GM12878 (cell line): ENCODE measurements around the gene MMP19. TPM values are rescaled to one million over a fixed set of nuclear protein-coding genes. Genes with fewer than 3 reads are reported as not detected.

Experiments used
- ATAC-seq: fragments of 200-7000 bp; cut with Tn5 transposase; 3 replicates; pipeline ENCODE4 v1.9.1; 2020; ENCODE audit warnings: mild to moderate bottlenecking, moderate library complexity
- BruUV-seq: library from RNA; stranded (reverse); fragments of 400-500 nt; replicated peaks from 2 replicates; lab custom pipeline; 2021; lab: Mats Ljungman, UMichigan
- CTCF ChIA-PET: fragments of 300-600 bp; sonication (Branson Sonifier 250); formaldehyde crosslinking; extraction: SDS; loops from one replicate; lab custom pipeline; 2021; ENCODE audit warnings: inconsistent platforms; lab: Yijun Ruan, JAX
- POLR2A ChIA-PET: fragments of 350-600 bp; formaldehyde crosslinking; extraction: SDS; loops from one replicate; lab custom pipeline; 2021; ENCODE audit warnings: inconsistent platforms; lab: Charles Lee
- RAD21 ChIA-PET: fragments of 300-600 bp; sonication (Branson Sonifier 250); formaldehyde crosslinking; loops from one replicate; lab custom pipeline; 2023; ENCODE audit warnings: antibody characterized with exemption; ENCODE audit not compliant: unreplicated experiment; lab: Charles Lee
- SMC1A ChIA-PET: fragments of 300-600 bp; sonication (Branson Sonifier 250); formaldehyde crosslinking; loops from one replicate; lab custom pipeline; 2023; ENCODE audit not compliant: unreplicated experiment, uncharacterized antibody; lab: Charles Lee
- DNase-seq: peaks from one replicate; pipeline ENCODE4 v3.0.0-alpha.2; 2011; ENCODE audit warnings: low read depth, low spot score
- FAIRE-seq: peaks from 3 replicates; lab custom pipeline; 2011; peaks lifted over from hg19 to GRCh38; lab: Jason Lieb, UNC
- H2AFZ ChIP-seq: 2 replicates; pipeline ENCODE4 v1.6.0; 2011; ENCODE audit warnings: low read depth, low read length, control low read depth; ENCODE audit not compliant: control insufficient read depth
- H3K27ac ChIP-seq: 2 replicates; pipeline ENCODE4 v1.5.1; 2011; ENCODE audit warnings: control low read depth; ENCODE audit not compliant: control insufficient read depth, insufficient read depth
- H3K27me3 ChIP-seq, 2 experiments: replicated peaks in 1 of 2; 2 replicates each; pipeline versions ENCODE4 v1.6.0 to v1.6.1; 2011; ENCODE audit warnings: low read length in 1 of 2; ENCODE audit not compliant: control insufficient read depth in 2 of 2, insufficient read depth in 2 of 2
- H3K36me3 ChIP-seq, 2 experiments: 2 replicates each; pipeline ENCODE4 v1.5.1; 2011; ENCODE audit warnings: low read length in 1 of 2; ENCODE audit not compliant: control insufficient read depth in 2 of 2, insufficient read depth in 2 of 2
- H3K4me1 ChIP-seq: 2 replicates; pipeline ENCODE4 v1.6.1; 2011; ENCODE audit warnings: mild to moderate bottlenecking, low read length, moderate library complexity, mixed read lengths; ENCODE audit not compliant: control insufficient read depth, insufficient read depth
- H3K4me2 ChIP-seq: 2 replicates; pipeline ENCODE4 v1.6.0; 2011; ENCODE audit warnings: control low read depth; ENCODE audit not compliant: control insufficient read depth, insufficient read depth
- H3K4me3 ChIP-seq: fragments of 200-600 bp; sonication (generic); 2 replicates; pipeline ENCODE4 v1.5.1; 2016
- H3K79me2 ChIP-seq: 2 replicates; pipeline ENCODE4 v1.6.0; 2011; ENCODE audit warnings: low read length; ENCODE audit not compliant: control insufficient read depth, insufficient read depth
- H3K9ac ChIP-seq: 2 replicates; pipeline ENCODE4 v1.8.0; 2011; ENCODE audit warnings: low read length, control low read depth, mixed read lengths; ENCODE audit not compliant: control insufficient read depth, insufficient read depth
- H3K9me3 ChIP-seq: replicated peaks from 3 replicates; pipeline ENCODE4 v1.5.1; 2011; ENCODE audit warnings: mild to moderate bottlenecking, low read length; ENCODE audit not compliant: control insufficient read depth, insufficient read depth
- H4K20me1 ChIP-seq: 2 replicates; pipeline ENCODE4 v1.6.0; 2011; ENCODE audit not compliant: control insufficient read depth, insufficient read depth
- BCL3 ChIP-seq: IDR thresholded peaks from 2 replicates; pipeline ENCODE4 v1.6.1; 2011; ENCODE audit warnings: borderline replicate concordance, low read depth, mild to moderate bottlenecking, moderate library complexity, low read length; ENCODE audit not compliant: insufficient read depth, poor library complexity, severe bottlenecking
- CEBPZ ChIP-seq: fragments of 150-350 bp; IDR thresholded peaks from 2 replicates; pipeline ENCODE4 v1.6.1; 2016; ENCODE audit warnings: low read depth, low read length
- CHD4 ChIP-seq: fragments of 200-600 bp; sonication (generic); IDR thresholded peaks from 2 replicates; pipeline ENCODE4 v1.6.1; 2016; ENCODE audit warnings: mild to moderate bottlenecking
- CREB1 ChIP-seq: IDR thresholded peaks from 2 replicates; pipeline ENCODE4 v1.6.1; 2012; ENCODE audit warnings: low read depth, mild to moderate bottlenecking, inconsistent platforms
- POLR2A ChIP-seq: IDR thresholded peaks from 2 replicates; pipeline ENCODE4 v1.6.1; 2011; ENCODE audit warnings: low read depth, mild to moderate bottlenecking, low read length
- POLR2AphosphoS5 ChIP-seq: IDR thresholded peaks from 2 replicates; pipeline ENCODE4 v1.6.1; 2011; ENCODE audit warnings: mild to moderate bottlenecking, low read length, inconsistent platforms
- RAD21 ChIP-seq: IDR thresholded peaks from 2 replicates; pipeline ENCODE4 v1.6.1; 2011; ENCODE audit warnings: mild to moderate bottlenecking, low read depth, low read length, moderate library complexity; ENCODE audit not compliant: insufficient read depth
- RUNX3 ChIP-seq: IDR thresholded peaks from 2 replicates; pipeline ENCODE4 v1.6.1; 2012; ENCODE audit warnings: low read length, inconsistent platforms
- ZNF687 ChIP-seq: fragments of 450-650 bp; IDR thresholded peaks from 2 replicates; pipeline ENCODE4 v1.6.1; 2017; ENCODE audit warnings: mild to moderate bottlenecking, moderate library complexity
- WGBS: methylation state at CpG from one replicate; pipeline ENCODE4 v1.1.6; 2016; ENCODE audit warnings: low lambda C conversion rate; ENCODE audit not compliant: insufficient replicate concordance, insufficient coverage; ENCODE audit errors: missing lambda C conversion rate; 5-methylcytosine and 5-hydroxymethylcytosine counted together
- in situ Hi-C: fragments of 300-500 bp; cut with MboI; formaldehyde crosslinking; loops from 9 replicates; pipeline ENCODE4 v1.14.3; 2018; ENCODE audit warnings: mixed read lengths
- intact Hi-C: fragments of 100-400 bp; cut with micrococcal nuclease; formaldehyde crosslinking; loops from one replicate; pipeline ENCODE4 v1.14.2; 2022; ENCODE audit not compliant: unreplicated experiment
- polyA plus RNA-seq, 11 experiments: library from polyadenylated mRNA; depleted of rRNA in 4 of 11; unstranded in 6 of 11; stranded (reverse) in 5 of 11; fragments of >200 nt; fragmentation: Nextera tagmentation in 4 of 11; fragmentation: Illumina TruSeq in 1 of 11; extraction: Ambion mirVana in 4 of 11; extraction: Trizol in 1 of 11; gene quantifications; 1 replicate in 1 of 11; 2 replicates in 10 of 11; pipeline versions ENCODE4 v1.2.1 to v1.2.3, GENCODE V29; 2011 to 2016; ENCODE audit warnings: inconsistent platforms in 2 of 11, missing spikeins in 2 of 11, low read depth in 1 of 11
- total RNA-seq, 4 experiments: library from RNA; depleted of rRNA in 3 of 4; stranded (reverse); fragments of >200 nt in 3 of 4; fragmentation: Illumina TruSeq in 1 of 4; extraction: Trizol in 1 of 4; gene quantifications; 2 replicates each; pipeline versions ENCODE4 v1.2.1 to v1.2.3, GENCODE V29; 2013 to 2021

MMP19 gene
- total and polyA plus RNA-seq, 10 of the 15 experiments (the other 5 are each of a cell fraction or from before 2014, with no cell fraction given) = 0.03 to 0.04 (median 0.04) TPM; not detected in 7

GRCh38 chr12:55789171-55789570 lies 53.6 kb downstream of the MMP19 start (continued):
- TF ChIP-seq CEBPZ (no peak), CHD4 (no peak), CREB1 (no peak), RUNX3 (no peak), POLR2A (no peak)

GRCh38 chr12:55788546-55788945 lies 54.2 kb downstream of the MMP19 start:
- Histone ChIP-seq H3K9ac (no peak overlapping the region), H3K4me1 (no peaks in the 10 kb centered on the region), H3K79me2 (no peaks in the 10 kb centered on the region), H4K20me1 (no peaks in the 10 kb centered on the region), H3K4me3 (no peak overlapping the region), H3K27me3 (no peaks in the 10 kb centered on the region), H3K36me3 (peaks cover 5 to 37% of the 10 kb centered on the region in 2 experiments; a peak in 3 of 4 replicates), H2AFZ (no peak overlapping the region), H3K9me3 (no peaks in the 10 kb centered on the region), H3K27ac (no peak overlapping the region), H3K4me2 (no peak overlapping the region)
- ChIA-PET CTCF (interaction anchor here (1.0 to 1.2 kb wide), 2 partner anchors 36 to 152 kb away, joined by 3 read pairs; no protein-coding TSS in a partner anchor), SMC1A (interaction anchor here (0.6 to 1.9 kb wide), 4 partner anchors 12 to 545 kb away, joined by 3 to 4 read pairs (median 3); partner anchors contain the start of genes ORMDL2, PAN2 and SARNP), POLR2A (interaction anchor here (0.6 to 0.7 kb wide), 2 partner anchors 15 to 19 kb away, joined by 3 read pairs; no protein-coding TSS in a partner anchor), RAD21 (no interaction called here)
- intact Hi-C loops (no loop called here), in situ Hi-C loops (no loop called here)
- FAIRE-seq (no peak), DNase-seq (no peak), ATAC-seq (no peak)
- no TSS peak for BruUV-seq
- WGBS = over 99% methylated on average over 7 of the region's 7 CpGs
- TF ChIP-seq POLR2AphosphoS5 (no peak), BCL3 (no peak), RAD21 (no peak), ZNF687 (no peak)
